Esophagus squamous epithelium (tissue), 4 donors: ENCODE results near the gene ZSCAN12.

Source experiments
- CTCF ChIP-seq, 6 experiments: fragments of 450-650 bp in 4 of 6; fragments of 200-600 bp in 2 of 6; sonication (generic) in 2 of 6; IDR thresholded peaks; one replicate each; pipeline ENCODE4 v1.5.1; 2016 to 2019; ENCODE audit warnings: antibody characterized with exemption in 6 of 6, mild to moderate bottlenecking in 4 of 6, moderate library complexity in 4 of 6
- POLR2A ChIP-seq, 4 donors: fragments of 450-650 bp; IDR thresholded peaks; one replicate each; pipeline ENCODE4 v1.6.1; 2017; ENCODE audit warnings: antibody characterized with exemption in 4 of 4, mild to moderate bottlenecking in 4 of 4, moderate library complexity in 3 of 4

DNA sequence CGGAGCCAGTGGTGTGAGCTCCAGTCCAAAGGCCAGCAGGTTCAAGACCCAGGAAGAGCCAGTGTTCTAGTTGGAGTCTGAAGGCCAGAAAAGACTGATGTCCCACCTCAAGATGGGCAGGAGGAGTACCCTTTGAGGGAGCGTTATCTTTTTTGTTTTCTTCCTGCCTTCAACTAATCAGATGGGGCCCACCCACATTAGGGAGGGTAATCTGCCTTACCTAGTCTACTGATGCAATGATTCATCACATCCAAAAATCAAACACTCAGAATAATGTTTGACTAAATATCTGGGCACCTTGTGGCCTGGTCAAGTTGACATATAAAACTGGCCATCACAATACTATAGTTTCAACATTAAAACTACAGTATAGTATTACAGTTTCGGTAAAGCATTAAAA lies 30.1 kb downstream of the ZSCAN12 start:
- TF ChIP-seq CTCF (IDR thresholded peaks at IDR 0.05), result no peak
- no peak for TF ChIP-seq POLR2A (IDR thresholded peaks at IDR 0.05)
